GM12878 (cell line): ENCODE results near the gene CCDC85A. TPM values are rescaled to one million over a fixed set of nuclear protein-coding genes. Genes with fewer than 3 reads are reported as not detected.

Experiments used
- ATAC-seq: fragments of 200-7000 bp; cut with Tn5 transposase; 3 replicates; pipeline ENCODE4 v1.9.1; 2020; ENCODE audit warnings: mild to moderate bottlenecking, moderate library complexity
- BruUV-seq: library from RNA; stranded (reverse); fragments of 400-500 nt; replicated peaks from 2 replicates; lab custom pipeline; 2021; lab: Mats Ljungman, UMichigan
- CTCF ChIA-PET: fragments of 300-600 bp; sonication (Branson Sonifier 250); formaldehyde crosslinking; extraction: SDS; loops from one replicate; lab custom pipeline; 2021; ENCODE audit warnings: inconsistent platforms; lab: Yijun Ruan, JAX
- POLR2A ChIA-PET: fragments of 350-600 bp; formaldehyde crosslinking; extraction: SDS; loops from one replicate; lab custom pipeline; 2021; ENCODE audit warnings: inconsistent platforms; lab: Charles Lee
- RAD21 ChIA-PET: fragments of 300-600 bp; sonication (Branson Sonifier 250); formaldehyde crosslinking; loops from one replicate; lab custom pipeline; 2023; ENCODE audit warnings: antibody characterized with exemption; ENCODE audit not compliant: unreplicated experiment; lab: Charles Lee
- SMC1A ChIA-PET: fragments of 300-600 bp; sonication (Branson Sonifier 250); formaldehyde crosslinking; loops from one replicate; lab custom pipeline; 2023; ENCODE audit not compliant: unreplicated experiment, uncharacterized antibody; lab: Charles Lee
- DNase-seq: peaks from one replicate; pipeline ENCODE4 v3.0.0-alpha.2; 2011; ENCODE audit warnings: low read depth, low spot score
- FAIRE-seq: peaks from 3 replicates; lab custom pipeline; 2011; peaks lifted over from hg19 to GRCh38; lab: Jason Lieb, UNC
- H2AFZ ChIP-seq: 2 replicates; pipeline ENCODE4 v1.6.0; 2011; ENCODE audit warnings: low read depth, low read length, control low read depth; ENCODE audit not compliant: control insufficient read depth
- H3K27ac ChIP-seq: 2 replicates; pipeline ENCODE4 v1.5.1; 2011; ENCODE audit warnings: control low read depth; ENCODE audit not compliant: control insufficient read depth, insufficient read depth
- H3K27me3 ChIP-seq, 2 experiments: replicated peaks in 1 of 2; 2 replicates each; pipeline versions ENCODE4 v1.6.0 to v1.6.1; 2011; ENCODE audit warnings: low read length in 1 of 2; ENCODE audit not compliant: control insufficient read depth in 2 of 2, insufficient read depth in 2 of 2
- H3K36me3 ChIP-seq, 2 experiments: 2 replicates each; pipeline ENCODE4 v1.5.1; 2011; ENCODE audit warnings: low read length in 1 of 2; ENCODE audit not compliant: control insufficient read depth in 2 of 2, insufficient read depth in 2 of 2
- H3K4me1 ChIP-seq: 2 replicates; pipeline ENCODE4 v1.6.1; 2011; ENCODE audit warnings: mild to moderate bottlenecking, low read length, moderate library complexity, mixed read lengths; ENCODE audit not compliant: control insufficient read depth, insufficient read depth
- H3K4me2 ChIP-seq: 2 replicates; pipeline ENCODE4 v1.6.0; 2011; ENCODE audit warnings: control low read depth; ENCODE audit not compliant: control insufficient read depth, insufficient read depth
- H3K4me3 ChIP-seq: fragments of 200-600 bp; sonication (generic); 2 replicates; pipeline ENCODE4 v1.5.1; 2016
- H3K79me2 ChIP-seq: 2 replicates; pipeline ENCODE4 v1.6.0; 2011; ENCODE audit warnings: low read length; ENCODE audit not compliant: control insufficient read depth, insufficient read depth
- H3K9ac ChIP-seq: 2 replicates; pipeline ENCODE4 v1.8.0; 2011; ENCODE audit warnings: low read length, control low read depth, mixed read lengths; ENCODE audit not compliant: control insufficient read depth, insufficient read depth
- H3K9me3 ChIP-seq: replicated peaks from 3 replicates; pipeline ENCODE4 v1.5.1; 2011; ENCODE audit warnings: mild to moderate bottlenecking, low read length; ENCODE audit not compliant: control insufficient read depth, insufficient read depth
- H4K20me1 ChIP-seq: 2 replicates; pipeline ENCODE4 v1.6.0; 2011; ENCODE audit not compliant: control insufficient read depth, insufficient read depth
- BMI1 ChIP-seq: fragments of 450-650 bp; IDR thresholded peaks from 2 replicates; pipeline ENCODE4 v1.6.1; 2016; ENCODE audit warnings: mild to moderate bottlenecking, moderate library complexity, borderline replicate concordance
- BRCA1 ChIP-seq: IDR thresholded peaks from 2 replicates; pipeline ENCODE4 v1.6.1; 2011; ENCODE audit warnings: low read depth, low read length, improper control_type of control experiment
- CHD1 ChIP-seq: IDR thresholded peaks from 2 replicates; pipeline ENCODE4 v1.6.1; 2012; ENCODE audit warnings: low read depth, low read length, improper control_type of control experiment
- DPF2 ChIP-seq: fragments of 450-650 bp; IDR thresholded peaks from 2 replicates; pipeline ENCODE4 v1.6.1; 2017; ENCODE audit warnings: mild to moderate bottlenecking
- EZH2 ChIP-seq: IDR thresholded peaks from 2 replicates; pipeline ENCODE4 v1.6.1; 2012; ENCODE audit warnings: low read depth, mild to moderate bottlenecking, control low read depth, inconsistent platforms, low read length, borderline replicate concordance; ENCODE audit not compliant: control insufficient read depth
- MEF2A ChIP-seq: IDR thresholded peaks from 2 replicates; pipeline ENCODE4 v1.6.1; 2011; ENCODE audit warnings: low read depth, mild to moderate bottlenecking, low read length, moderate library complexity; ENCODE audit not compliant: insufficient read depth
- NFXL1 ChIP-seq: fragments of 450-650 bp; IDR thresholded peaks from 2 replicates; pipeline ENCODE4 v1.6.1; 2017; ENCODE audit warnings: antibody characterized with exemption, mild to moderate bottlenecking, borderline replicate concordance
- PAX8 ChIP-seq: fragments of 450-650 bp; IDR thresholded peaks from 2 replicates; pipeline ENCODE4 v1.6.1; 2017; ENCODE audit warnings: mild to moderate bottlenecking, moderate library complexity
- RAD51 ChIP-seq: fragments of 450-650 bp; IDR thresholded peaks from 2 replicates; pipeline ENCODE4 v1.6.1; 2016; ENCODE audit warnings: moderate library complexity, mild to moderate bottlenecking, inconsistent platforms
- SIX5 ChIP-seq: IDR thresholded peaks from 2 replicates; pipeline ENCODE4 v1.6.1; 2011; ENCODE audit warnings: mild to moderate bottlenecking, low read depth, low read length, moderate library complexity; ENCODE audit not compliant: severe bottlenecking
- SMC3 ChIP-seq: IDR thresholded peaks from 2 replicates; pipeline ENCODE4 v1.6.1; 2011; ENCODE audit warnings: low read length, improper control_type of control experiment, borderline replicate concordance
- SREBF2 ChIP-seq: IDR thresholded peaks from 2 replicates; pipeline ENCODE4 v1.6.1; 2012; ENCODE audit warnings: mild to moderate bottlenecking, low read length
- STAT1 ChIP-seq: fragments of 450-650 bp; conservative IDR thresholded peaks from 2 replicates; pipeline ENCODE4 v1.6.1; 2014; ENCODE audit warnings: antibody characterized with exemption, mild to moderate bottlenecking
- YBX1 ChIP-seq: fragments of 450-650 bp; IDR thresholded peaks from 2 replicates; pipeline ENCODE4 v1.6.1; 2016; ENCODE audit warnings: antibody characterized with exemption
- YY1 ChIP-seq: IDR thresholded peaks from 2 replicates; pipeline ENCODE4 v1.6.1; 2011; ENCODE audit warnings: low read depth, mild to moderate bottlenecking, low read length
- ZNF24 ChIP-seq: fragments of 450-650 bp; IDR thresholded peaks from 2 replicates; pipeline ENCODE4 v1.6.1; 2017; ENCODE audit warnings: antibody characterized with exemption, mild to moderate bottlenecking
- in situ Hi-C: fragments of 300-500 bp; cut with MboI; formaldehyde crosslinking; loops from 9 replicates; pipeline ENCODE4 v1.14.3; 2018; ENCODE audit warnings: mixed read lengths
- intact Hi-C: fragments of 100-400 bp; cut with micrococcal nuclease; formaldehyde crosslinking; loops from one replicate; pipeline ENCODE4 v1.14.2; 2022; ENCODE audit not compliant: unreplicated experiment
- polyA plus RNA-seq, 11 experiments: library from polyadenylated mRNA; depleted of rRNA in 4 of 11; unstranded in 6 of 11; stranded (reverse) in 5 of 11; fragments of >200 nt; fragmentation: Nextera tagmentation in 4 of 11; fragmentation: Illumina TruSeq in 1 of 11; extraction: Ambion mirVana in 4 of 11; extraction: Trizol in 1 of 11; gene quantifications; 1 replicate in 1 of 11; 2 replicates in 10 of 11; pipeline versions ENCODE4 v1.2.1 to v1.2.3, GENCODE V29; 2011 to 2016; ENCODE audit warnings: inconsistent platforms in 2 of 11, missing spikeins in 2 of 11, low read depth in 1 of 11
- total RNA-seq, 4 experiments: library from RNA; depleted of rRNA in 3 of 4; stranded (reverse); fragments of >200 nt in 3 of 4; fragmentation: Illumina TruSeq in 1 of 4; extraction: Trizol in 1 of 4; gene quantifications; 2 replicates each; pipeline versions ENCODE4 v1.2.1 to v1.2.3, GENCODE V29; 2013 to 2021
- TF ChIP-seq, protein P1 (sequence below): fragments of 450-650 bp; formaldehyde crosslinking; IDR thresholded peaks from 2 replicates; pipeline ENCODE4 v1.4.0; 2020; ENCODE audit warnings: mild to moderate bottlenecking, moderate library complexity

Gene CCDC85A
- total and polyA plus RNA-seq, 10 of the 15 experiments (the other 5 are each of a cell fraction or from before 2014, with no cell fraction given), result 0.02 to 0.57 (median 0.04) TPM; not detected in 7

DNA sequence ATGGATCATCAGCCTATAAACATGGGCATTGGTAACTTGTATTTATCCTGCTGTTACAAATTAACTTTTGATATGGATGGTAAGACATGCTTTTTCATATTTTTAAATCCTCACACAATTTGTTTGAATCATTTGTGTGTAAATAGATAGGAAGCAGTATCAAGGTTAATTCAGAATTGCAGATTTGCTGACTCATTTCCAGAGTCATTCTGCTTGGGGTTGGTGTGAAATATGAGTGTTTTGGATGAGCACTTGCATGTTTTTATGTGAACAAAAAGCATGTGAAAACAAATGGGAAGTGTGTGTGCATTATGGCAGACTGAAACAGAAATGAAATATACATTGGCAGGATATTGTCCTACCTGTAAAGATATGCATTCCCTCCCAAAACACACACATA is 11.8 kb downstream of the CCDC85A start:
- in situ Hi-C loops (no loop called here), intact Hi-C loops (no loop called here)
- FAIRE-seq, result no peak
- SMC1A ChIA-PET, result interaction anchor here (1.6 kb wide), 1 partner anchor 12 kb away, joined by 5 read pairs; no protein-coding TSS in a partner anchor
- Histone ChIP-seq H3K4me3 (no peak overlapping the region), H3K79me2 (no peaks in the 10 kb centered on the region), H3K36me3 (no peaks in the 10 kb centered on the region), H3K9ac (no peak overlapping the region), H3K27ac (no peak overlapping the region), H2AFZ (no peak overlapping the region)
- no peak for DNase-seq
- no peak for TF ChIP-seq MEF2A
- no peak for TF ChIP-seq YY1
- no peak for TF ChIP-seq YBX1
- TF ChIP-seq STAT1, result no peak
- TF ChIP-seq SMC3, result no peak
- TF ChIP-seq RAD51, result no peak
- no peak for TF ChIP-seq SIX5
- no peak for TF ChIP-seq ZNF24
- no peak for TF ChIP-seq SREBF2
- no peak for TF ChIP-seq EZH2
- TF ChIP-seq, protein P1, sequence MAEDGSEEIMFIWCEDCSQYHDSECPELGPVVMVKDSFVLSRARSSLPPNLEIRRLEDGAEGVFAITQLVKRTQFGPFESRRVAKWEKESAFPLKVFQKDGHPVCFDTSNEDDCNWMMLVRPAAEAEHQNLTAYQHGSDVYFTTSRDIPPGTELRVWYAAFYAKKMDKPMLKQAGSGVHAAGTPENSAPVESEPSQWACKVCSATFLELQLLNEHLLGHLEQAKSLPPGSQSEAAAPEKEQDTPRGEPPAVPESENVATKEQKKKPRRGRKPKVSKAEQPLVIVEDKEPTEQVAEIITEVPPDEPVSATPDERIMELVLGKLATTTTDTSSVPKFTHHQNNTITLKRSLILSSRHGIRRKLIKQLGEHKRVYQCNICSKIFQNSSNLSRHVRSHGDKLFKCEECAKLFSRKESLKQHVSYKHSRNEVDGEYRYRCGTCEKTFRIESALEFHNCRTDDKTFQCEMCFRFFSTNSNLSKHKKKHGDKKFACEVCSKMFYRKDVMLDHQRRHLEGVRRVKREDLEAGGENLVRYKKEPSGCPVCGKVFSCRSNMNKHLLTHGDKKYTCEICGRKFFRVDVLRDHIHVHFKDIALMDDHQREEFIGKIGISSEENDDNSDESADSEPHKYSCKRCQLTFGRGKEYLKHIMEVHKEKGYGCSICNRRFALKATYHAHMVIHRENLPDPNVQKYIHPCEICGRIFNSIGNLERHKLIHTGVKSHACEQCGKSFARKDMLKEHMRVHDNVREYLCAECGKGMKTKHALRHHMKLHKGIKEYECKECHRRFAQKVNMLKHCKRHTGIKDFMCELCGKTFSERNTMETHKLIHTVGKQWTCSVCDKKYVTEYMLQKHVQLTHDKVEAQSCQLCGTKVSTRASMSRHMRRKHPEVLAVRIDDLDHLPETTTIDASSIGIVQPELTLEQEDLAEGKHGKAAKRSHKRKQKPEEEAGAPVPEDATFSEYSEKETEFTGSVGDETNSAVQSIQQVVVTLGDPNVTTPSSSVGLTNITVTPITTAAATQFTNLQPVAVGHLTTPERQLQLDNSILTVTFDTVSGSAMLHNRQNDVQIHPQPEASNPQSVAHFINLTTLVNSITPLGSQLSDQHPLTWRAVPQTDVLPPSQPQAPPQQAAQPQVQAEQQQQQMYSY (CRISPR knock-in tag), result no peak
- TF ChIP-seq CHD1, result no peak
- no peak for TF ChIP-seq DPF2
- TF ChIP-seq BRCA1, result no peak
- no peak for TF ChIP-seq BMI1
- no peak for TF ChIP-seq PAX8
- no peak for TF ChIP-seq NFXL1
- TF ChIP-seq, all 136 proteins: peak for 0
- Histone ChIP-seq H3K4me2 (no peak overlapping the region), H4K20me1 (no peaks in the 10 kb centered on the region), H3K27me3 (no peaks in the 10 kb centered on the region; a peak in 2 of 4 replicates), H3K9me3 (no peaks in the 10 kb centered on the region), H3K4me1 (no peaks in the 10 kb centered on the region)
- ChIA-PET CTCF (interaction anchor here (0.7 to 2.3 kb wide), 4 partner anchors 10 to 1380 kb away, joined by 3 to 13 read pairs (median 8); partner anchors contain the start of gene CCDC85A), POLR2A (no interaction called here), RAD21 (interaction anchor here (1.2 kb wide), 1 partner anchor 12 kb away, joined by 4 read pairs; the partner anchor contains the start of gene CCDC85A)
- no peak; the same call in 2 of the 3 replicates for ATAC-seq
- BruUV-seq, result no TSS peak
